B cell (primary cell): ENCODE results near the gene SEC24D. TPM values are rescaled to one million over a fixed set of nuclear protein-coding genes. Genes with fewer than 3 reads are reported as not detected.

Source experiments
- ATAC-seq: fragments of 200-7000 bp; cut with Tn5 transposase; one replicate; pipeline ENCODE4 v1.10.0; 2021; ENCODE audit warnings: low read depth, mild to moderate bottlenecking, moderate number of reproducible peaks, moderate library complexity
- CTCF ChIA-PET: fragments of 350-600 bp; sonication (Branson Sonifier 250); formaldehyde crosslinking; loops from one replicate; lab custom pipeline; 2021; ENCODE audit warnings: antibody characterized with exemption, inconsistent platforms; lab: Charles Lee
- POLR2A ChIA-PET: fragments of 350-600 bp; sonication (Branson Sonifier 250); formaldehyde crosslinking; loops from one replicate; lab custom pipeline; 2021; ENCODE audit warnings: antibody characterized with exemption; lab: Charles Lee
- DNase-seq: peaks from one replicate; pipeline ENCODE4 v3.0.0; 2013
- H2AFZ ChIP-seq: 2 replicates; pipeline ENCODE4 v1.6.1; 2012; ENCODE audit warnings: mild to moderate bottlenecking, low read depth, low read length; ENCODE audit not compliant: insufficient read depth, poor library complexity, severe bottlenecking
- H3K27ac ChIP-seq, 2 donors: 1 replicate in 1 of 2; 2 replicates in 1 of 2; pipeline ENCODE4 v1.5.1; 2012 to 2013; ENCODE audit warnings: low read length in 2 of 2, mild to moderate bottlenecking in 2 of 2, moderate library complexity in 1 of 2
- H3K27me3 ChIP-seq, 4 experiments: fragments of 200-600 bp in 1 of 4; sonication (generic) in 1 of 4; replicated peaks in 1 of 4; 1 replicate in 2 of 4; 2 replicates in 2 of 4; pipeline versions ENCODE4 v1.6.1 to v1.7.0; 2013 to 2016; ENCODE audit warnings: low read length in 3 of 4, mild to moderate bottlenecking in 2 of 4, mixed read lengths in 1 of 4, moderate library complexity in 1 of 4; ENCODE audit not compliant: insufficient read depth in 4 of 4, control insufficient read depth in 3 of 4; ENCODE audit errors: control extremely low read depth in 1 of 4
- H3K36me3 ChIP-seq, 2 experiments: replicated peaks in 1 of 2; 1 replicate in 1 of 2; 2 replicates in 1 of 2; pipeline versions ENCODE4 v1.6.1 to v1.7.1; 2013; ENCODE audit warnings: low read length in 1 of 2; ENCODE audit not compliant: insufficient read depth in 2 of 2, control insufficient read depth in 1 of 2; ENCODE audit errors: control extremely low read depth in 1 of 2, extremely low read depth in 1 of 2
- H3K4me1 ChIP-seq, 2 donors: fragments of 200-600 bp in 1 of 2; sonication (generic) in 1 of 2; 1 replicate in 1 of 2; 2 replicates in 1 of 2; pipeline versions ENCODE4 v1.5.1 to v1.6.1; 2013 to 2017; ENCODE audit warnings: low read length in 2 of 2; ENCODE audit not compliant: control insufficient read depth in 2 of 2, insufficient read depth in 2 of 2
- H3K4me2 ChIP-seq: replicated peaks from 2 replicates; pipeline ENCODE3; 2012; ENCODE audit warnings: mild to moderate bottlenecking, low read depth, low read length; ENCODE audit not compliant: poor library complexity, severe bottlenecking
- H3K4me3 ChIP-seq, 5 experiments: fragments of 200-600 bp in 1 of 5; sonication (generic) in 1 of 5; 1 replicate in 3 of 5; 2 replicates in 2 of 5; pipeline versions ENCODE4 v1.5.1 to v1.7.0; 2011 to 2016; ENCODE audit warnings: low read length in 4 of 5, mild to moderate bottlenecking in 4 of 5, low read depth in 2 of 5, control low read depth in 1 of 5, moderate library complexity in 1 of 5; ENCODE audit not compliant: insufficient read depth in 1 of 5; ENCODE audit errors: control extremely low read depth in 1 of 5, extremely low read depth in 1 of 5
- H3K79me2 ChIP-seq: fragments of 200-600 bp; sonication (generic); one replicate; pipeline ENCODE4 v1.6.0; 2016; ENCODE audit warnings: low read length; ENCODE audit not compliant: control insufficient read depth, insufficient read depth
- H3K9ac ChIP-seq: fragments of 200-600 bp; sonication (generic); 2 replicates; pipeline ENCODE4 v1.6.1; 2017; ENCODE audit warnings: mild to moderate bottlenecking, low read length, moderate library complexity
- H3K9me3 ChIP-seq, 3 donors: one replicate each; pipeline versions ENCODE4 v1.6.1 to v1.7.1; 2013; ENCODE audit warnings: low read length in 2 of 3; ENCODE audit not compliant: control insufficient read depth in 2 of 3, insufficient read depth in 1 of 3; ENCODE audit errors: control extremely low read depth in 1 of 3
- H4K20me1 ChIP-seq: 2 replicates; pipeline ENCODE4 v1.6.0; 2012; ENCODE audit warnings: mild to moderate bottlenecking, low read length; ENCODE audit not compliant: insufficient read depth, control insufficient read depth, poor library complexity, severe bottlenecking
- H3K27ac Mint-ChIP-seq: one replicate; pipeline ENCODE4 v1.8.0; 2021; ENCODE audit warnings: mixed read lengths
- H3K27me3 Mint-ChIP-seq: one replicate; pipeline ENCODE4 v1.8.0; 2021; ENCODE audit warnings: mixed read lengths
- H3K4me1 Mint-ChIP-seq: one replicate; pipeline ENCODE4 v1.8.0; 2021; ENCODE audit warnings: mixed read lengths
- H3K4me3 Mint-ChIP-seq: one replicate; pipeline ENCODE4 v1.8.0; 2021; ENCODE audit warnings: mixed read lengths
- H3K9me3 Mint-ChIP-seq: one replicate; pipeline ENCODE4 v1.8.0; 2022; ENCODE audit warnings: mixed read lengths; ENCODE audit not compliant: insufficient read depth
- CTCF ChIP-seq: fragments of 200-600 bp; IDR thresholded peaks from one replicate; pipeline ENCODE4 v1.8.0; 2022; ENCODE audit warnings: antibody characterized with exemption, mild to moderate bottlenecking
- EZH2 ChIP-seq: IDR thresholded peaks from 2 replicates; pipeline ENCODE4 v1.6.1; 2012; ENCODE audit warnings: borderline replicate concordance, low read depth, mild to moderate bottlenecking, moderate library complexity, low read length; ENCODE audit not compliant: insufficient read depth, poor library complexity, severe bottlenecking
- WGBS: methylation state at CpG from one replicate; pipeline ENCODE4 v1.1.5; 2013; ENCODE audit warnings: missing lambda C conversion rate; ENCODE audit not compliant: insufficient coverage; 5-methylcytosine and 5-hydroxymethylcytosine counted together
- intact Hi-C: fragments of 100-400 bp; cut with micrococcal nuclease; formaldehyde crosslinking; loops from one replicate; pipeline ENCODE4 v1.10.0; 2022
- polyA plus RNA-seq: library from polyadenylated mRNA; depleted of rRNA; stranded (reverse); fragments of >200 nt; gene quantifications from 2 replicates; pipeline ENCODE4 v1.2.3, GENCODE V29; 2012
- total RNA-seq, 2 donors: library from RNA; stranded (reverse); fragments of 120-200 nt in 1 of 2; gene quantifications; 1 replicate in 1 of 2; 2 replicates in 1 of 2; pipeline versions ENCODE4 v1.2.3 to v1.2.4, GENCODE V29; 2013 to 2022

SEC24D gene
- total and polyA plus RNA-seq, 2 donors (not counting 1 experiment from before 2014, with no cell fraction given), result 7.1 to 15.8 TPM

- Histone ChIP-seq H3K36me3 (peaks cover 0 to 8% of the 10 kb centered on the region in 2 experiments), H2AFZ (no peak overlapping the region), H4K20me1 (no peaks in the 10 kb centered on the region), H3K9ac (no peak overlapping the region), H3K27ac (no peak overlapping the region), H3K9me3 (no peaks in the 10 kb centered on the region), H3K79me2 (peaks cover 12% of the 10 kb centered on the region), H3K4me3 (no peak overlapping the region), H3K4me2 (no peak overlapping the region), H3K27me3 (no peaks in the 10 kb centered on the region), H3K4me1 (peaks cover 10 to 11% of the 10 kb centered on the region in 2 donors)
- H3K4me3 Mint-ChIP-seq, result no peak overlapping the region
- no peaks in the 10 kb centered on the region for H3K9me3 Mint-ChIP-seq
- no peak for TF ChIP-seq EZH2
- no peak for TF ChIP-seq CTCF
- H3K4me1 Mint-ChIP-seq, result peaks cover 18% of the 10 kb centered on the region
- ChIA-PET POLR2A (no interaction called here), CTCF (no interaction called here)
- ATAC-seq, result no peak
- H3K27me3 Mint-ChIP-seq, result no peaks in the 10 kb centered on the region
- H3K27ac Mint-ChIP-seq, result no peak overlapping the region
- no CpG with 5 or more reads among the region's 5 CpGs for WGBS
- intact Hi-C loops, result loop anchor here (10.0 kb wide), 1 partner anchor 471 kb away; a partner anchor contains a TSS
- no peak for DNase-seq
Measured at GRCh38 chr4:118833192-118833820, 2.6 kb downstream of the SEC24D start.

- Histone ChIP-seq H3K4me2 (no peak overlapping the region), H3K27ac (no peak overlapping the region), H2AFZ (no peak overlapping the region), H3K9ac (no peak overlapping the region), H3K4me3 (no peak overlapping the region), H3K27me3 (no peaks in the 10 kb centered on the region), H3K4me1 (no peaks in the 10 kb centered on the region), H4K20me1 (no peaks in the 10 kb centered on the region), H3K79me2 (peaks cover 6% of the 10 kb centered on the region), H3K9me3 (no peaks in the 10 kb centered on the region), H3K36me3 (peaks cover 0 to 16% of the 10 kb centered on the region in 2 experiments)
- CTCF ChIA-PET, result interaction anchor here (1.5 kb wide), 1 partner anchor 36 kb away, joined by 4 read pairs; no protein-coding TSS in a partner anchor
- POLR2A ChIA-PET, result interaction anchor here (0.6 kb wide), 1 partner anchor 8 kb away, joined by 3 read pairs; no protein-coding TSS in a partner anchor
- Mint-ChIP-seq H3K4me1 (peaks cover 20% of the 10 kb centered on the region), H3K27ac (no peak overlapping the region), H3K27me3 (no peaks in the 10 kb centered on the region), H3K9me3 (no peaks in the 10 kb centered on the region), H3K4me3 (no peak overlapping the region)
- TF ChIP-seq CTCF (no peak), EZH2 (no peak)
- ATAC-seq, result no peak
- intact Hi-C loops, result no loop called here
- 100% methylated on average over 1 of the region's 2 CpGs for WGBS
- no peak for DNase-seq
Measured at GRCh38 chr4:118829107-118829506, 6.8 kb downstream of the SEC24D start.
